ENCODE data around the gene CAVIN3. TPM values are rescaled to one million over a fixed set of nuclear protein-coding genes. Genes with fewer than 3 reads are reported as not detected.
"Not testable (repeated sequence)": the region's sequence is repeated elsewhere in the genome, so short reads cannot be mapped to it uniquely, and the experiment has no call there.

CAVIN3 gene
- total and polyA plus RNA-seq, 4 donors: 23.2 to 122 (median 86.5) TPM

DNA sequence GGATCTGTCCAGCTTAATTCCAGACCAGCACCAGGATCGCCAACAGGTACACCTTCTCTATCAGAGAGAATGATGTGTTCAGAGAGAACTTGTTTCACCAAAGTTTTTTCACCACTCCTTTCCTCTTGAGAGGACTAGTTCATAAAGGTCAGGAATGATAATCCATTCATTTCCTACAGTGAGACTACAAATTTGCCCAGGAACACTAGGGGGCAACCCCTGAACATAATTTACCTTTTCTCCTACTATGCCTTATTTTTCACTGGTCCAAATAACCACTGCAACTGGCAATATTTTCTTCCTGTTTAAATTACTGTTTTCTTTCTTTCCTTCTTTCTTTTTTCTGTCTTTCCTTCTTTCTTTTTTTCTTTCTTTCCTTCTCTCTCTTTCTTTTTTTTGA lies 22.5 kb downstream of the CAVIN3 start:
- no peak for TF ChIP-seq CTCF (IDR thresholded peaks at IDR 0.05; ENCODE audit: control extremely low read depth, extremely low read depth)
- 93 to 96% methylated on average over 1 of the region's 1 CpG for WGBS, 2 donors
- H3K27me3 ChIP-seq (ENCODE audit: control insufficient read depth in 3 of 3, insufficient read depth in 3 of 3, low read length in 2 of 3): no peaks in the 10 kb centered on the region
- ATAC-seq (ENCODE audit: insufficient read depth, low FRiP score): no peak
- no peak overlapping the region for H3K9ac ChIP-seq (ENCODE audit: insufficient read depth in 1 of 2, low read length in 2 of 2)
- peaks cover 0 to 6% (median 0%) of the 10 kb centered on the region in 5 donors for H3K4me1 ChIP-seq (ENCODE audit: control insufficient read depth in 5 of 5, insufficient read depth in 5 of 5, low read length in 5 of 5)
- no peaks in the 10 kb centered on the region for H3K9me3 ChIP-seq (ENCODE audit: control insufficient read depth in 4 of 4, insufficient read depth in 3 of 4, low read length in 3 of 4)
- H3K27ac ChIP-seq (ENCODE audit: low read depth in 1 of 2, low read length in 1 of 2): no peak overlapping the region
- H3K36me3 ChIP-seq (ENCODE audit: control insufficient read depth in 4 of 4, insufficient read depth in 4 of 4, low read length in 4 of 4): no peaks in the 10 kb centered on the region
- peak in 1 of 3 donors; percentile 11 for DNase-seq
- no peak overlapping the region for H3K4me3 ChIP-seq

DNA sequence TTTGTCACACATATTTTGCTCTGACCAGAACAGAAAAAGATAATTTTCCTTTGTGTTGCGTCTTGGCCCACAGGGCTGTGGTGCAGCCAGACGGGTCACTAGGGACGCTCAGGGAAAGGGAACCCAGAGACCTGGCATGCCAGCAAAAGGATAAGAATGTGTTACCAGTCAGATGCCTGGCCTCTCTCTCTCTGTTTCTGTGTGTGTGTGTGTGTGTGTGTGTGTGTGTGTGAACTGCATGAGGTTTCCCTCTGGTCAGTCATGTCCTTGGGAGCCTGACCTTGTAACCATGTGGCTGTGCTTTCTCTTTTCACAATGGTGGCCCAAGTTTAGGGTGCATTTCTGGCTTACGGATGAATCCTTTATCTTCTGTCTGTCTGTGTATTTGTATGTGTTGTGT lies 35.3 kb downstream of the CAVIN3 start:
- no peak for TF ChIP-seq CTCF (IDR thresholded peaks at IDR 0.05; ENCODE audit: control extremely low read depth, extremely low read depth)
- Histone ChIP-seq H3K9ac (ENCODE audit: insufficient read depth in 1 of 2, low read length in 2 of 2) (no peak overlapping the region), H3K9me3 (ENCODE audit: control insufficient read depth in 4 of 4, insufficient read depth in 3 of 4, low read length in 3 of 4) (no peaks in the 10 kb centered on the region), H3K4me1 (ENCODE audit: control insufficient read depth in 5 of 5, insufficient read depth in 5 of 5, low read length in 5 of 5) (no peaks in the 10 kb centered on the region), H3K27me3 (ENCODE audit: control insufficient read depth in 3 of 3, insufficient read depth in 3 of 3, low read length in 2 of 3) (peaks cover 0 to 8% (median 3%) of the 10 kb centered on the region in 3 donors), H3K36me3 (ENCODE audit: control insufficient read depth in 4 of 4, insufficient read depth in 4 of 4, low read length in 4 of 4) (no peaks in the 10 kb centered on the region), H3K27ac (ENCODE audit: low read depth in 1 of 2, low read length in 1 of 2) (no peak overlapping the region), H3K4me3 (no peak overlapping the region)
- no peak for ATAC-seq (ENCODE audit: insufficient read depth, low FRiP score)
- no peak for DNase-seq
- 81 to 92% methylated on average over 4 of the region's 4 CpGs for WGBS, 2 donors

GRCh38 chr11:6284250-6284649 lies 36.1 kb downstream of the CAVIN3 start:
- Histone ChIP-seq H3K27me3 (ENCODE audit: control insufficient read depth in 3 of 3, insufficient read depth in 3 of 3, low read length in 2 of 3) (peaks cover 0 to 8% (median 3%) of the 10 kb centered on the region in 3 donors), H3K9ac (ENCODE audit: insufficient read depth in 1 of 2, low read length in 2 of 2) (no peak overlapping the region), H3K4me3 (no peak overlapping the region), H3K27ac (ENCODE audit: low read depth in 1 of 2, low read length in 1 of 2) (no peak overlapping the region), H3K4me1 (ENCODE audit: control insufficient read depth in 5 of 5, insufficient read depth in 5 of 5, low read length in 5 of 5) (no peaks in the 10 kb centered on the region), H3K9me3 (ENCODE audit: control insufficient read depth in 4 of 4, insufficient read depth in 3 of 4, low read length in 3 of 4) (no peaks in the 10 kb centered on the region), H3K36me3 (ENCODE audit: control insufficient read depth in 4 of 4, insufficient read depth in 4 of 4, low read length in 4 of 4) (no peaks in the 10 kb centered on the region)
- ATAC-seq (ENCODE audit: insufficient read depth, low FRiP score) (no peak), DNase-seq (no peak)
- no peak for TF ChIP-seq CTCF (IDR thresholded peaks at IDR 0.05; ENCODE audit: control extremely low read depth, extremely low read depth)
- WGBS, 2 donors: 86 to 90% methylated on average over 3 of the region's 3 CpGs

- ATAC-seq (ENCODE audit: insufficient read depth, low FRiP score) (no peak), DNase-seq (no peak)
- 80% methylated on average over 4 of the region's 4 CpGs for WGBS, 2 donors
- H3K4me3 ChIP-seq: no peak overlapping the region
- peaks cover 0 to 8% (median 3%) of the 10 kb centered on the region in 3 donors for H3K27me3 ChIP-seq (ENCODE audit: control insufficient read depth in 3 of 3, insufficient read depth in 3 of 3, low read length in 2 of 3)
- TF ChIP-seq CTCF (IDR thresholded peaks at IDR 0.05; ENCODE audit: control extremely low read depth, extremely low read depth): no peak
- H3K9ac ChIP-seq (ENCODE audit: insufficient read depth in 1 of 2, low read length in 2 of 2): no peak overlapping the region
- H3K27ac ChIP-seq (ENCODE audit: low read depth in 1 of 2, low read length in 1 of 2): no peak overlapping the region
- no peaks in the 10 kb centered on the region for H3K9me3 ChIP-seq (ENCODE audit: control insufficient read depth in 4 of 4, insufficient read depth in 3 of 4, low read length in 3 of 4)
- no peaks in the 10 kb centered on the region for H3K4me1 ChIP-seq (ENCODE audit: control insufficient read depth in 5 of 5, insufficient read depth in 5 of 5, low read length in 5 of 5)
- no peaks in the 10 kb centered on the region for H3K36me3 ChIP-seq (ENCODE audit: control insufficient read depth in 4 of 4, insufficient read depth in 4 of 4, low read length in 4 of 4)
Observed at GRCh38 chr11:6283453-6284023, 36.8 kb downstream of the CAVIN3 start.

DNA sequence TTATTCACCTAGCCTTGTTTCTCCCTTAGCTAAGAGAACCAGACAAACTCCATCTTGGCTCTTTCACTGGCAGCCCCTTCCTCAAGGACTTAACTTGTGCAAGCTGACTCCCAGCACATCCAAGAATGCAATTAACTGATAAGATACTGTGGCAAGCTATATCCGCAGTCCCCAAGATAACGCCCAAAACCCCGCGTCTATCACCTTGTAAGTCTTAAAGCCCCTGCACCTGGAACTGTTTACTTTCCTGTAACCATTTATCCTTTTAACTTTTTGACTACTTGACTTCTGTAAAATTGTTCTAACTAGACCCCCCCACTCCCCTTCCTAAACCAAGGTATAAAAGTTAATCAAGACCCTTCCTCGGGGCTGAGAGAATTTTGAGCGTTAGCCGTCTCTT lies 39.5 kb downstream of the CAVIN3 start:
- not testable (repeated sequence) for H3K27ac ChIP-seq (ENCODE audit: low read depth in 1 of 2, low read length in 1 of 2); H3K4me1 ChIP-seq (ENCODE audit: control insufficient read depth in 5 of 5, insufficient read depth in 5 of 5, low read length in 5 of 5); H3K36me3 ChIP-seq (ENCODE audit: control insufficient read depth in 4 of 4, insufficient read depth in 4 of 4, low read length in 4 of 4); ATAC-seq (ENCODE audit: insufficient read depth, low FRiP score); H3K9ac ChIP-seq (ENCODE audit: insufficient read depth in 1 of 2, low read length in 2 of 2); H3K9me3 ChIP-seq (ENCODE audit: control insufficient read depth in 4 of 4, insufficient read depth in 3 of 4, low read length in 3 of 4); DNase-seq; H3K27me3 ChIP-seq (ENCODE audit: control insufficient read depth in 3 of 3, insufficient read depth in 3 of 3, low read length in 2 of 3); H3K4me3 ChIP-seq
- 50% methylated on average over 7 of the region's 7 CpGs for WGBS, 2 donors

All from lung (tissue), 12 donors.